Neural cell (in vitro differentiated cells): Measurements from ENCODE around the gene KCNK18. TPM values are rescaled to one million over a fixed set of nuclear protein-coding genes. Genes with fewer than 3 reads are reported as not detected.

Experiments
- H2AFZ ChIP-seq: fragments of 200-600, 300-800 bp; sonication (generic), shearing (Covaris generic); 2 replicates; pipeline ENCODE4 v1.6.0; 2014; ENCODE audit warnings: low read depth, mild to moderate bottlenecking, antibody characterized with exemption, low read length, moderate library complexity
- H3F3A ChIP-seq: fragments of 200-600 bp; shearing (Covaris generic); 2 replicates; pipeline ENCODE4 v1.6.1; 2016; ENCODE audit warnings: mild to moderate bottlenecking, moderate library complexity, mixed read lengths, antibody characterized with exemption, low read length; ENCODE audit not compliant: insufficient read depth, poor library complexity, severe bottlenecking
- H3K27ac ChIP-seq: fragments of 200-600, 300-800 bp; sonication (generic), shearing (Covaris generic); 2 replicates; pipeline ENCODE4 v1.5.1; 2014; ENCODE audit warnings: mild to moderate bottlenecking, low read length, moderate library complexity
- H3K27me3 ChIP-seq: fragments of 300-800, 200-600 bp; sonication (generic), shearing (Covaris generic); 2 replicates; pipeline ENCODE4 v1.6.0; 2014; ENCODE audit warnings: mild to moderate bottlenecking, low read depth, low read length, moderate library complexity; ENCODE audit not compliant: insufficient read depth
- H3K36me3 ChIP-seq: fragments of 300-800, 200-600 bp; sonication (generic), shearing (Covaris generic); 2 replicates; pipeline ENCODE4 v1.5.1; 2014; ENCODE audit warnings: mild to moderate bottlenecking, antibody characterized with exemption, low read length, moderate library complexity; ENCODE audit not compliant: insufficient read depth
- H3K4me2 ChIP-seq: fragments of 300-800, 200-600 bp; sonication (generic), shearing (Covaris generic); 2 replicates; pipeline ENCODE4 v1.6.0; 2014; ENCODE audit warnings: mild to moderate bottlenecking, low read length
- H3K4me3 ChIP-seq: fragments of 300-800, 200-600 bp; sonication (generic), shearing (Covaris generic); 2 replicates; pipeline ENCODE4 v1.5.1; 2014; ENCODE audit warnings: mild to moderate bottlenecking, low read length, moderate library complexity
- H3K79me2 ChIP-seq: fragments of 200-600 bp; shearing (Covaris generic); replicated peaks from 2 replicates; pipeline ENCODE4 v1.6.0; 2014; ENCODE audit warnings: mild to moderate bottlenecking, low read length, moderate library complexity; ENCODE audit not compliant: insufficient read depth
- H3K9ac ChIP-seq: fragments of 300-800, 200-600 bp; sonication (generic), shearing (Covaris generic); 2 replicates; pipeline ENCODE4 v1.6.1; 2016; ENCODE audit warnings: mild to moderate bottlenecking, low read length, mixed read lengths
- H3K9me2 ChIP-seq: fragments of 200-600 bp; shearing (Covaris generic); 2 replicates; pipeline ENCODE4 v1.6.1; 2016; ENCODE audit warnings: mild to moderate bottlenecking, low read length, mixed read lengths; ENCODE audit not compliant: insufficient read depth
- H3K9me3 ChIP-seq: fragments of 200-600, 300-800 bp; sonication (generic), shearing (Covaris generic); 2 replicates; pipeline ENCODE4 v1.6.1; 2016; ENCODE audit warnings: mild to moderate bottlenecking, mixed run types, low read length, moderate library complexity, mixed read lengths
- H4K20me1 ChIP-seq: fragments of 200-600 bp; shearing (Covaris generic); 2 replicates; pipeline ENCODE4 v1.6.1; 2016; ENCODE audit warnings: mild to moderate bottlenecking, mixed run types; ENCODE audit not compliant: insufficient read depth
- EP300 ChIP-seq: fragments of 450-650 bp; conservative IDR thresholded peaks from 2 replicates; pipeline ENCODE4 v1.6.1; 2014; ENCODE audit warnings: antibody characterized with exemption, mild to moderate bottlenecking, moderate library complexity; ENCODE audit not compliant: poor library complexity, severe bottlenecking
- EZH2 ChIP-seq: fragments of 200-600, 300-800 bp; shearing (Covaris generic), sonication (generic); IDR thresholded peaks from 2 replicates; pipeline ENCODE4 v1.6.1; 2014; ENCODE audit warnings: antibody characterized with exemption, low read length, borderline replicate concordance, mild to moderate bottlenecking; ENCODE audit not compliant: insufficient read depth, poor library complexity, severe bottlenecking
- MXI1 ChIP-seq: fragments of 450-650 bp; conservative IDR thresholded peaks from 2 replicates; pipeline ENCODE4 v1.6.1; 2014; ENCODE audit warnings: antibody characterized with exemption, mild to moderate bottlenecking; ENCODE audit not compliant: poor library complexity, severe bottlenecking
- POLR2AphosphoS5 ChIP-seq: IDR thresholded peaks from 2 replicates; pipeline ENCODE4 v1.6.1; 2012
- RAD21 ChIP-seq: fragments of 450-650 bp; conservative IDR thresholded peaks from 2 replicates; pipeline ENCODE4 v1.6.1; 2014; ENCODE audit warnings: antibody characterized with exemption, mild to moderate bottlenecking, moderate library complexity
- SMC3 ChIP-seq: fragments of 450-650 bp; conservative IDR thresholded peaks from 2 replicates; pipeline ENCODE4 v1.6.1; 2014; ENCODE audit warnings: antibody characterized with exemption, mild to moderate bottlenecking, moderate library complexity; ENCODE audit not compliant: poor library complexity
- TAF1 ChIP-seq: IDR thresholded peaks from 2 replicates; pipeline ENCODE4 v1.6.1; 2012; ENCODE audit warnings: low read depth
- polyA plus RNA-seq: library from polyadenylated mRNA; depleted of rRNA; stranded (reverse); fragments of >200 nt; gene quantifications from 2 replicates; pipeline ENCODE4 v1.2.3, GENCODE V29; 2014
- TF ChIP-seq, protein P1 (sequence below): fragments of 450-650 bp; IDR thresholded peaks from 2 replicates; pipeline ENCODE4 v1.5.1; 2014; ENCODE audit warnings: antibody characterized with exemption, mild to moderate bottlenecking, moderate library complexity; ENCODE audit not compliant: poor library complexity, severe bottlenecking
- TF ChIP-seq, protein P2 (sequence below): IDR thresholded peaks from 2 replicates; pipeline ENCODE4 v1.6.1; 2012; ENCODE audit warnings: borderline replicate concordance

The KCNK18 gene
- polyA plus RNA-seq, 1 donor from 2014 or later = not detected

DNA sequence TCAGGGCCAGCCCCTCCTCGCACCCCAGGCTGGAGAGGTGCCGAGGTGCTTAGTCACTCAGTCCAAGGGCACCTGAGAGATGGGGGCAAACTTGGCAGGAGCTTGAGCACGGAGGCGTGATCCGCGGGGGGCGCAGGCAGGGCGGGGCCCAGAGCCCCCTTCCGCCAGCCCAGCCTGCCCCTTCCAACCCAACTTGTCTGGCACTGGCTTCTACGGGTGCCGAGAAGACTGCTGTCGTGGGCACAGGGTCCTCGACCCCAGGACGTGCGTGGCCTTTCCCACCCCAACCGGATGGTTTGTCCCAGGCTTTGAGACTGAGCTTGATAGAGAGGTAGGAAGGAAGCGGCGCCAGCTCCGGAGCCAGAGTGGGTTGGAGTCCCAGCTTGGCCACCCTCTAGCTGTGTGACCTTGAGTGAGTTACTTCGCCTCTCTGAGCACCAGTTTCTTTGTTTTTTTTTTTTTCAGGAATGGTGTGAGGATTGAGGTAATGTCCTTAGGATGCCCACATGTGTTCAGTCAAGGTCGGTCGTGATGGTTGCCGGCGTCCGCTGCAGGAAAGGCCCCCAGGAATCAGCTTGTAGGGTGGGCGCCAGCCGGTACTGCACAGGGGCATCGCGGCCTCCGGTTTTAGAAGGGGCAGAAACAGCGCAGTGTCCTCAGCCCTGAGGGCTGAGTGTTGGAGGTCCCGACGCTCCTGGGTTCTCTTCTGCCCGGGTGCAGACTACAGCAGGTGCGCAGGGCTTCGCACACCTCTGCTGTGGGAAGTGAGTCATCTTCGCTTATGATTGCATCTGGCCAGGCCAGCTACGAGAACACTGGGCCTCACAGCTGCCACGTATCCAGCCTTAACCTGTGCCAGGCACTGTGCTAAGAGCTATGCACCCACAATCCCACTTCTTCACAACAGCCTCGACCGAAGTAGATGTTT lies 30.6 kb upstream of the KCNK18 start:
- Histone ChIP-seq H3K27ac (no peak overlapping the region), H3K4me2 (no peak overlapping the region), H3K4me3 (no peak overlapping the region), H3K27me3 (peaks cover 88% of the 10 kb centered on the region), H3K36me3 (no peaks in the 10 kb centered on the region), H3K9ac (no peak overlapping the region), H3K79me2 (no peaks in the 10 kb centered on the region), H3F3A (no peaks in the 10 kb centered on the region), H3K9me3 (no peaks in the 10 kb centered on the region), H2AFZ (no peak overlapping the region), H4K20me1 (no peaks in the 10 kb centered on the region), H3K9me2 (no peaks in the 10 kb centered on the region)
- TF ChIP-seq MXI1 = no peak
- no peak for TF ChIP-seq TAF1
- TF ChIP-seq, protein P1, sequence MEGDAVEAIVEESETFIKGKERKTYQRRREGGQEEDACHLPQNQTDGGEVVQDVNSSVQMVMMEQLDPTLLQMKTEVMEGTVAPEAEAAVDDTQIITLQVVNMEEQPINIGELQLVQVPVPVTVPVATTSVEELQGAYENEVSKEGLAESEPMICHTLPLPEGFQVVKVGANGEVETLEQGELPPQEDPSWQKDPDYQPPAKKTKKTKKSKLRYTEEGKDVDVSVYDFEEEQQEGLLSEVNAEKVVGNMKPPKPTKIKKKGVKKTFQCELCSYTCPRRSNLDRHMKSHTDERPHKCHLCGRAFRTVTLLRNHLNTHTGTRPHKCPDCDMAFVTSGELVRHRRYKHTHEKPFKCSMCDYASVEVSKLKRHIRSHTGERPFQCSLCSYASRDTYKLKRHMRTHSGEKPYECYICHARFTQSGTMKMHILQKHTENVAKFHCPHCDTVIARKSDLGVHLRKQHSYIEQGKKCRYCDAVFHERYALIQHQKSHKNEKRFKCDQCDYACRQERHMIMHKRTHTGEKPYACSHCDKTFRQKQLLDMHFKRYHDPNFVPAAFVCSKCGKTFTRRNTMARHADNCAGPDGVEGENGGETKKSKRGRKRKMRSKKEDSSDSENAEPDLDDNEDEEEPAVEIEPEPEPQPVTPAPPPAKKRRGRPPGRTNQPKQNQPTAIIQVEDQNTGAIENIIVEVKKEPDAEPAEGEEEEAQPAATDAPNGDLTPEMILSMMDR = no peak
- TF ChIP-seq EP300 = no peak
- no peak for TF ChIP-seq SMC3
- TF ChIP-seq EZH2 = no peak
- TF ChIP-seq, protein P2, sequence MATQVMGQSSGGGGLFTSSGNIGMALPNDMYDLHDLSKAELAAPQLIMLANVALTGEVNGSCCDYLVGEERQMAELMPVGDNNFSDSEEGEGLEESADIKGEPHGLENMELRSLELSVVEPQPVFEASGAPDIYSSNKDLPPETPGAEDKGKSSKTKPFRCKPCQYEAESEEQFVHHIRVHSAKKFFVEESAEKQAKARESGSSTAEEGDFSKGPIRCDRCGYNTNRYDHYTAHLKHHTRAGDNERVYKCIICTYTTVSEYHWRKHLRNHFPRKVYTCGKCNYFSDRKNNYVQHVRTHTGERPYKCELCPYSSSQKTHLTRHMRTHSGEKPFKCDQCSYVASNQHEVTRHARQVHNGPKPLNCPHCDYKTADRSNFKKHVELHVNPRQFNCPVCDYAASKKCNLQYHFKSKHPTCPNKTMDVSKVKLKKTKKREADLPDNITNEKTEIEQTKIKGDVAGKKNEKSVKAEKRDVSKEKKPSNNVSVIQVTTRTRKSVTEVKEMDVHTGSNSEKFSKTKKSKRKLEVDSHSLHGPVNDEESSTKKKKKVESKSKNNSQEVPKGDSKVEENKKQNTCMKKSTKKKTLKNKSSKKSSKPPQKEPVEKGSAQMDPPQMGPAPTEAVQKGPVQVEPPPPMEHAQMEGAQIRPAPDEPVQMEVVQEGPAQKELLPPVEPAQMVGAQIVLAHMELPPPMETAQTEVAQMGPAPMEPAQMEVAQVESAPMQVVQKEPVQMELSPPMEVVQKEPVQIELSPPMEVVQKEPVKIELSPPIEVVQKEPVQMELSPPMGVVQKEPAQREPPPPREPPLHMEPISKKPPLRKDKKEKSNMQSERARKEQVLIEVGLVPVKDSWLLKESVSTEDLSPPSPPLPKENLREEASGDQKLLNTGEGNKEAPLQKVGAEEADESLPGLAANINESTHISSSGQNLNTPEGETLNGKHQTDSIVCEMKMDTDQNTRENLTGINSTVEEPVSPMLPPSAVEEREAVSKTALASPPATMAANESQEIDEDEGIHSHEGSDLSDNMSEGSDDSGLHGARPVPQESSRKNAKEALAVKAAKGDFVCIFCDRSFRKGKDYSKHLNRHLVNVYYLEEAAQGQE = no peak
- no peak for TF ChIP-seq POLR2AphosphoS5
- TF ChIP-seq RAD21 = no peak

DNA sequence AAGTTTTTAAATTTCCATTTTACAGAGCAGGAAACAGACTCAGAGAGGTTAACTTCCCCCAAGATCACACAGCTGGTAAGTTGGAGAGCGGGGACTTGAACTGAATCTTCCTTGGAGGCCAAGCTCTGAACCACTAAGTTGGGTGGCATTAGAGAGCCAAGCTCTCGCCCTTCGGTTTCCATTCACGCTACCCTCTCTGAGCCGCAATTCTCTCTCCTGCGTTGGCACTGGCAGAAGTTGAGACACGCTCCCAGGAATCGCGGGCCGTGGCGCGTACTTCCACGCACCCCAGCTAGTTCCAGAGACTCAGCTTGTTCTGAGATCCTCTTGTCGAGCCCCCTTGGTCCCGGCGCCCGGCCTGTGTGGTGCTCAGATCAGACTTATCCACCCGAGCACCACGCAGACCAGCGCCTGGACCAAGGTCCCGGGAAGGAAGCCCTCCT lies 29.9 kb upstream of the KCNK18 start:
- Histone ChIP-seq H3K4me3 (no peak overlapping the region), H3K27ac (no peak overlapping the region), H3F3A (no peaks in the 10 kb centered on the region), H3K9me3 (no peaks in the 10 kb centered on the region), H3K36me3 (no peaks in the 10 kb centered on the region), H3K27me3 (peaks cover 81% of the 10 kb centered on the region), H2AFZ (no peak overlapping the region), H3K79me2 (no peaks in the 10 kb centered on the region), H4K20me1 (no peaks in the 10 kb centered on the region), H3K4me2 (no peak overlapping the region), H3K9me2 (no peaks in the 10 kb centered on the region), H3K9ac (no peak overlapping the region)
- TF ChIP-seq, protein P2 = no peak
- TF ChIP-seq EP300 (no peak), EZH2 (no peak), MXI1 (no peak), SMC3 (no peak), RAD21 (no peak), TAF1 (no peak)
- TF ChIP-seq, protein P1 = no peak
